ENCODE measurements around the gene BCAS3.

BCAS3 gene

GRCh38 chr17:61395983-61396585 lies 718.4 kb downstream of the BCAS3 start:
- no peak for DNase-seq (ENCODE audit: low read depth in 2 of 2)

- no peak for DNase-seq (ENCODE audit: low read depth in 2 of 2)
Observed at GRCh38 chr17:61396586-61397085, 719.0 kb downstream of the BCAS3 start.

- DNase-seq (ENCODE audit: low read depth in 2 of 2): no peak
Observed at GRCh38 chr17:61397086-61397842, 719.6 kb downstream of the BCAS3 start.

- no peak for DNase-seq (ENCODE audit: low read depth in 2 of 2)
Observed at GRCh38 chr17:61398721-61399130, 721.1 kb downstream of the BCAS3 start.

- no peak for DNase-seq (ENCODE audit: low read depth in 2 of 2)
Observed at GRCh38 chr17:61399131-61400065, 721.7 kb downstream of the BCAS3 start, which contains the start of gene TBX2. TSS of gene TBX2 (plus strand) at chr17:61399843. CDS start at chr17:61400177, 334 bp downstream.

- no peak for DNase-seq (ENCODE audit: low read depth in 2 of 2)
Observed at GRCh38 chr17:61400066-61400716, 722.5 kb downstream of the BCAS3 start.

- no peak for DNase-seq (ENCODE audit: low read depth in 2 of 2)
Observed at GRCh38 chr17:61400717-61401388, 723.2 kb downstream of the BCAS3 start.

- no peak for DNase-seq (ENCODE audit: low read depth in 2 of 2)
Observed at GRCh38 chr17:61401389-61402072, 723.9 kb downstream of the BCAS3 start.

- no peak for DNase-seq (ENCODE audit: low read depth in 2 of 2)
Observed at GRCh38 chr17:61402073-61402541, 724.5 kb downstream of the BCAS3 start.

- DNase-seq (ENCODE audit: low read depth in 2 of 2): no peak
Observed at GRCh38 chr17:61402978-61403800, 725.5 kb downstream of the BCAS3 start.

GRCh38 chr17:61403801-61404662 lies 726.4 kb downstream of the BCAS3 start:
- DNase-seq (ENCODE audit: low read depth in 2 of 2): no peak

- DNase-seq (ENCODE audit: low read depth in 2 of 2): no peak
Observed at GRCh38 chr17:61404663-61404912, 726.9 kb downstream of the BCAS3 start.

GRCh38 chr17:61404913-61405685 lies 727.4 kb downstream of the BCAS3 start:
- DNase-seq (ENCODE audit: low read depth in 2 of 2): no peak

GRCh38 chr17:61405686-61406536 lies 728.3 kb downstream of the BCAS3 start:
- no peak for DNase-seq (ENCODE audit: low read depth in 2 of 2)

- DNase-seq (ENCODE audit: low read depth in 2 of 2): no peak
Observed at GRCh38 chr17:61406537-61406845, 728.8 kb downstream of the BCAS3 start.

- no peak for DNase-seq (ENCODE audit: low read depth in 2 of 2)
Observed at GRCh38 chr17:61406971-61407911, 729.6 kb downstream of the BCAS3 start.

Data from stimulated activated CD4-positive, alpha-beta T cell treated with anti-CD3 and anti-CD28 coated beads, Interleukin-15, amount 100 ng/mL, for 48 hours (primary cell).